ENCODE data around the gene RAC3.

RAC3 gene

GRCh38 chr17:81999587-81999975 is 31.9 kb upstream of the RAC3 start:
- no peak for DNase-seq (ENCODE audit: low read depth in 2 of 2)

- no peak for DNase-seq (ENCODE audit: low read depth in 2 of 2)
Observed at GRCh38 chr17:81999976-82000802, 31.3 kb upstream of the RAC3 start.

- DNase-seq (ENCODE audit: low read depth in 2 of 2): no peak
Observed at GRCh38 chr17:82000803-82001570, 30.5 kb upstream of the RAC3 start.

- DNase-seq (ENCODE audit: low read depth in 2 of 2): no peak
Observed at GRCh38 chr17:82001571-82002056, 29.9 kb upstream of the RAC3 start.

DNA sequence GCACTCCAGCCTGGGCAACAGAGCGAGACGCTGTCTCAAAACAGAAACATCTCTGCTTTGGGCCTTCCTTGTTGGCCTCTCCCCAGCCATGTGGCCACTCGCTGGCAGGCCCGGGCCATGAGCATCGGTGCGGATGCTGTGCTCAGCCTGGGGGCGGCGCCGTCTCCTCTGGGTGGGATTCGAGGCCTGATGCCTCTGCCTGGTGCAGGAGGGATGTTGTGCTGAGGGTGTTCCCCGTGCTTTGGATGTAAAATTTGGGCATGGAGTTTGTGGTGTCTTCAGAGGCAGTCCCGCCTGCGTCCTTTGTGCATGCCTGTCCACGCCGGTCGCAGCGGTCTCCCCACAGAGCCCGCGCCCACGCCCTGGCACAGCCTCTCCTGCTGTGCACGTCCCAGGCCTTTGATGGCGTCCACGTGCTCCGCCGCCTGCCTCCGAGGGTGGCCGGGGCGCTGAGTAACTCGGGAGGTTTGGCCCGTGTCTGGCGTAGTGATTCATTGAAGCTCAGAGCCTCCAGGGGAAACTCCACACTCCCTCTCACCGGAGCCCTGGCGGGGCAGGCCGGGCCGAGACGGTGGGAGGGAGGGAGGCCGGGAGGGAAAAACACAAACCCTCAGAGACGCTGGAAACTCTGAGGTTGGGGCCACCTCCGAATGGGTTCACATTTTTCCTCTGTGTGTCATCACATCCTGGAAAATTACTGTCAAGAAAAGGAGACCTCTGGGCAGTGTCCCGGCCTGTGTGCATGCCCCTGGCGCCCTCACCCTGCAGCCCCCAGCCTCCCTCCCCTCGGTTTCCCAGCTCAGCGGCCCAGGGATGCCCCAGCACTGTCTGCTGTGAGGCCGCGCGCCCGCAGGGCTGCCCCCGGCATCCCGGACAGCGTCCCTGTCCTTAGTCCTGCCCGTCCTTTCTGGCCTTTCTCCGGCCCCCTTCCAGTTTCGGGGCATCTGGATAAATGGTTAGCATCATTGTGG is 27.8 kb upstream of the RAC3 start:
- no peak for DNase-seq (ENCODE audit: low read depth in 2 of 2)

GRCh38 chr17:82004517-82005455 is 26.7 kb upstream of the RAC3 start:
- DNase-seq (ENCODE audit: low read depth in 2 of 2): no peak

GRCh38 chr17:82005701-82006348 is 25.7 kb upstream of the RAC3 start:
- DNase-seq (ENCODE audit: low read depth in 2 of 2): no peak

DNA sequence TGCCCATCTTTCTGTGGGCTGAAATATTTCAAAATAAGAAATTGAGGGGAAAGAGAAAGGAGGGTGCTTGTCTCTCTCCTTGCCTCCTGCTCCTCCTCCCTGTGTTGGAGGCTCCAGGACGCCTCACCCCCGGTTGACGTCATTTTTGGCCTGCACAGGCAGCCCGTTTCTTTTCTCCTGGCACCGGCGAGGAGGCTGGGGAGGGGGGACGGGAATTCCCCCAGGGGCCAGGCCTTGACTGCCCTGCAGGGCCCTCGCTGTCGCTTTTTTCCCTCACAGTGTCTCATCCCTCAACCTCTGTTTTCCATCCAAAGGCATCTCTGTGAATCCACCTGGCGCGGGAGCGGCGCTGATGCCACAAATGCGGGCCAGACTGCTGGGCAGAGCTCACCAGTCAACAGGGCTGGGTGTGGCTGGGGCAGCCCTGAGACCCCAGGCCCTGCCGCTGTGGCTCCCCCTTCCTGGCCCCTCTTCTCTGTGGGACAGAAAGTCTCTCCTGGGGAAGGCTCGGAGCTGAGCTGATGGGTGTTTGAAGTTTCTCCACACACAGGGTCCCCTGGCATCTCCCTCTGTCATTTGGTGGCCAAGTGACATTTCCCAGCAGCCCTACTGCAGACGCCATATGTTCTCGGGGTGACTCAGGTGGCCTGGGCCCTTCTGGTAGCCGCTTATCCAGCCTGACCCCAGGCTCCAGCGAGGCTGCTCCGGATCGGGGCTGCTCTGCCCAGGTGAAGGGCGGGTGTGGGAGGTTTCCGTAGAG is 24.8 kb upstream of the RAC3 start:
- DNase-seq (ENCODE audit: low read depth in 2 of 2): no peak

GRCh38 chr17:82007228-82007494 is 24.3 kb upstream of the RAC3 start:
- DNase-seq (ENCODE audit: low read depth in 2 of 2): no peak

- DNase-seq (ENCODE audit: low read depth in 2 of 2): no peak
Observed at GRCh38 chr17:82007495-82008257, 23.8 kb upstream of the RAC3 start.

DNA sequence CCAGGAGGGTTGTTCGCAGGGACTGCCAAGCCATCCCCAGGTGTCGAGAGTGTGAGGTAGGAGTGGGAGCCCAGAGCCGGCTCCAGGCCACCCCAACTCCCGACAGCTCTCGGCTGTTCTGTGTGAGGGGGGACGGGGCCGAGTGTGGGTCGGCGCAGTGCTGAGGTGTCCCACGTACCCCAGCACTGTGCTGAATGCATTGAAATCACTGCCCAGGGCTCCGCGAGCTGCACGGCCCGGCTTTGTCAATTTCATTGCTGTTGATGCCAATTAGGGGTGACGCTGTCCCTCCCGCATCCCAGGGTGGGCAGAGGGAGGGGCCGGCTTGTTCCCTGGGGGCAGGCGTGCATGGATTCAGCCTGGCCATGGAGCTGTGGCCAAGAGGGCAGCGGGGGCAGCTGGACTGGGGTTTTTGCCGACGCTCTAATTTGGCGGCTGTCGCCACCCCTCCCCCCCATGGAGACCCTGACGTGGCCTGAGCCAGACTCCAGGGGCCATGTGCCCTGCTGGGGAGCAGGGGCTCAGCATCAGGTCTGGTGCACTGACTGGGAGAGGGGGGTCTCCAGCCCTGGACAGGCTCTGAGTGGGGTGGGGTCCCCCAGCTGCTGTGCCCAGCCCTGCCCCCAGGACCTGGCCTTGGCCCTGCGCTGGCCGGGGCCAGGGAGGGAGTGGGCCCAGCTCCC is 23.1 kb upstream of the RAC3 start:
- DNase-seq (ENCODE audit: low read depth in 2 of 2): no peak

- no peak for DNase-seq (ENCODE audit: low read depth in 2 of 2)
Observed at GRCh38 chr17:82008941-82009405, 22.5 kb upstream of the RAC3 start.

- no peak for DNase-seq (ENCODE audit: low read depth in 2 of 2)
Observed at GRCh38 chr17:82009413-82009812, 22.1 kb upstream of the RAC3 start.

DNA sequence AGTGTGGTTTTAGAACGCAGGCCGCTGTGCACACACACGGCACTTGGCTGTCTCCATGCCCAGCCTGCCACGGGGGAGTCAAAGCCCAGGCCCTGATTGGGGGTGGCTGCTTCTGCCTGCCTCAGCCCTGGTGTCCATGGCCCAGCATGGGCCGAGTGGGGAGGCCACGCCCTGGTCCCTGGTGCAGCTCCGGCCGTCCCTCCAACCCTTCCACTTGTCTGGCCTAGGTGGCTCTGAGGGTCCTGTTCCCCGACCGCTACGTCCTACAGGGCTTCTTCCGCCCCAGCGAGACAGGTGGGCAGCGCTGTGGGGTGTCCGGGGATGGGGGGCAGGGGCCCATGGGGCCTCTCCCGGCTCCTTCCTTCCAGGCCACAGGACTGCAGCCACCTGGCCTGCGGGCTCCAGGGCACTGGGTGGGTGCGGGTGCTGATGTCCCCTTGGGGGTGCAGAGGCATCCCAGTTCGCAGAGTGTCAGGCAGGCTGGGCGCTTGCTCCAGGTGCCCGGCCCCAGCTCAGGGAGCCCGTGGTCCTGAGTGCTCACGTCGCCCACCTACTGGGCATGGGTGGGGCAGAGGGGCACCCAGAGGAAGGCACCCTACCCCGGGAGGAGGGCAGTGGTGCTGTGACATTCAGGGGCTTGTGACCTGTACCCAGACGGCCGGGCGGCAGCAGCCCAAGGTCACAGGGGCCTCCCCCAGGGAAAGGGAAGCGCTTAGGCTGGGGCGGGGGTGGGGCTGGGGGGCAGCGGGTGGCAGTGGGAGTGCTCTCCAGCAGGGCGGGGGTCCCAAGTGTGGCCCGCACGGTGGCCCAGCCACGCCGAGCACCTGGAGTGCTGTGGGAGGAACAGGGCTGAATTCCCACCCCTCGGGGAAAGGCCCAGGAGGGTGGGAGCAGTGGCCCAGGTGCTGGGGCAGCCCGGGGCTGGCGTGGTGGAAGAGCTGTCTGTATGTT is 20.6 kb upstream of the RAC3 start:
- DNase-seq (ENCODE audit: low read depth in 2 of 2): no peak

GRCh38 chr17:82011617-82012187 is 19.8 kb upstream of the RAC3 start:
- DNase-seq (ENCODE audit: low read depth in 2 of 2): no peak

GRCh38 chr17:82012261-82012639 is 19.2 kb upstream of the RAC3 start:
- no peak for DNase-seq (ENCODE audit: low read depth in 2 of 2)
